GM13977 (cell line): ENCODE data around the gene EVPL.

Experiments used
- DNase-seq: peaks from one replicate; pipeline ENCODE4 v3.0.0; 2012; ENCODE audit warnings: low spot score
- CTCF ChIP-seq: IDR thresholded peaks from 2 replicates; pipeline ENCODE4 v1.5.1; 2012; ENCODE audit warnings: mild to moderate bottlenecking, control low read depth; ENCODE audit not compliant: insufficient read depth; ENCODE audit errors: extremely low read depth, missing control alignments
- in situ Hi-C: fragments of 300-500 bp; cut with MboI; formaldehyde crosslinking; loops from one replicate; pipeline ENCODE4 v1.12.0; 2022; ENCODE audit warnings: low sequenced_read_pairs, low pct_unique_long_range_greater_than_20kb, mixed read lengths, inconsistent platforms; ENCODE audit not compliant: unreplicated experiment

The EVPL gene

GRCh38 chr17:76034428-76035350 lies 7.6 kb upstream of the EVPL start:
- no peak for TF ChIP-seq CTCF
- no peak for DNase-seq
- in situ Hi-C loops, result no loop called here

GRCh38 chr17:76033139-76033538 lies 6.0 kb upstream of the EVPL start:
- in situ Hi-C loops, result no loop called here
- DNase-seq, result no peak
- TF ChIP-seq CTCF, result no peak

GRCh38 chr17:76032780-76033108 lies 5.6 kb upstream of the EVPL start:
- TF ChIP-seq CTCF, result no peak
- in situ Hi-C loops, result no loop called here
- no peak for DNase-seq

- no peak for TF ChIP-seq CTCF
- DNase-seq, result no peak
- in situ Hi-C loops, result no loop called here
These were observed 5.1 kb upstream of the EVPL start for GRCh38 chr17:76032073-76032779.

GRCh38 chr17:76026714-76027158 lies 370 bp downstream of the EVPL start:
- in situ Hi-C loops, result no loop called here
- no peak for TF ChIP-seq CTCF
- no peak for DNase-seq

GRCh38 chr17:76025294-76025693 lies 1.8 kb downstream of the EVPL start:
- no peak for TF ChIP-seq CTCF
- in situ Hi-C loops, result no loop called here
- no peak for DNase-seq
